ENCODE results near the gene B4GALNT1.

GRCh38 chr12:57640175-57641042 is 7.4 kb upstream of the B4GALNT1 start:
- TF ChIP-seq REST (IDR thresholded peaks at IDR 0.05; ENCODE audit: borderline replicate concordance in 1 of 2, low read depth in 1 of 2, low read length in 2 of 2) (no peak), NFYC (CRISPR knock-in tag; IDR thresholded peaks at IDR 0.05) (no peak), CTCF (CRISPR knock-in tag; IDR thresholded peaks at IDR 0.05) (no peak), MNT (IDR thresholded peaks at IDR 0.05) (no peak), MAFK (conservative IDR thresholded peaks at IDR 0.05 in 1 of 2, IDR thresholded peaks at IDR 0.05 in 1 of 2; ENCODE audit: low read length in 2 of 2) (no peak), TFE3 (CRISPR knock-in tag; IDR thresholded peaks at IDR 0.05) (no peak), NPAS2 (CRISPR knock-in tag; IDR thresholded peaks at IDR 0.05; ENCODE audit: borderline replicate concordance) (no peak), GTF3A (CRISPR knock-in tag; conservative IDR thresholded peaks at IDR 0.05) (no peak), MATR3 (CRISPR knock-in tag; IDR thresholded peaks at IDR 0.05) (no peak), ZNF280B (CRISPR knock-in tag; IDR thresholded peaks at IDR 0.05; ENCODE audit: borderline replicate concordance) (no peak), EZH2 (conservative IDR thresholded peaks at IDR 0.05; ENCODE audit: low read depth, low read length) (no peak), ATF2 (CRISPR knock-in tag; IDR thresholded peaks at IDR 0.05) (no peak), SMC3 (IDR thresholded peaks at IDR 0.05; ENCODE audit: low read length) (no peak)
